ENCODE results near the gene PROM1.

The PROM1 gene

GRCh38 chr4:15986907-15987306, 96.9 kb downstream of the PROM1 start:
- no peak for DNase-seq

GRCh38 chr4:15983610-15984009, 100.2 kb downstream of the PROM1 start:
- no peak for DNase-seq

GRCh38 chr4:15982842-15983524, 100.8 kb downstream of the PROM1 start:
- DNase-seq = no peak

- DNase-seq = peak in 2 of 3 experiments; percentile 28 to 86
These were observed 107.1 kb downstream of the PROM1 start for GRCh38 chr4:15976456-15977447.

GRCh38 chr4:15971068-15971801, 112.6 kb downstream of the PROM1 start:
- DNase-seq = no peak

GRCh38 chr4:15968551-15969300, 115.1 kb downstream of the PROM1 start:
- DNase-seq = no peak

- DNase-seq = no peak
These were observed 118.5 kb downstream of the PROM1 start for GRCh38 chr4:15965325-15965724.

GRCh38 chr4:15964159-15964558, 119.7 kb downstream of the PROM1 start:
- no peak for DNase-seq

- no peak for DNase-seq
These were observed 120.2 kb downstream of the PROM1 start for GRCh38 chr4:15963576-15963975.

- DNase-seq = peak; percentile 9 to 66 (median 53)
These were observed 120.8 kb downstream of the PROM1 start, which contains the start of gene FGFBP2 for GRCh38 chr4:15963001-15963451. FGFBP2 (minus strand) TSS chr4:15963175; CDS start chr4:15963129, 46 bp downstream.

- DNase-seq = no peak
These were observed 121.9 kb downstream of the PROM1 start for GRCh38 chr4:15961781-15962510.

GRCh38 chr4:15958562-15958961, 125.3 kb downstream of the PROM1 start:
- DNase-seq = no peak

GRCh38 chr4:15956179-15956850, 127.5 kb downstream of the PROM1 start:
- DNase-seq = peak; percentile 74 to 95 (median 87)

GRCh38 chr4:15955670-15956069, 128.2 kb downstream of the PROM1 start:
- DNase-seq = no peak

GRCh38 chr4:15953625-15954024, 130.2 kb downstream of the PROM1 start:
- DNase-seq = no peak

GRCh38 chr4:15951781-15952180, 132.0 kb downstream of the PROM1 start:
- DNase-seq = no peak

GRCh38 chr4:15948826-15949225, 135.0 kb downstream of the PROM1 start:
- DNase-seq = no peak

GRCh38 chr4:15947684-15948083, 136.1 kb downstream of the PROM1 start:
- no peak for DNase-seq

GRCh38 chr4:15945516-15945915, 138.3 kb downstream of the PROM1 start:
- DNase-seq = peak in 1 of 3 experiments; percentile 43

GRCh38 chr4:15944895-15945294, 138.9 kb downstream of the PROM1 start:
- DNase-seq = no peak

- no peak for DNase-seq
These were observed 141.5 kb downstream of the PROM1 start for GRCh38 chr4:15942283-15942682.

Data from NCI-H1417 (cell line).